ENCODE data around the gene RERE. TPM values are rescaled to one million over a fixed set of nuclear protein-coding genes. Genes with fewer than 3 reads are reported as not detected.

The RERE gene
- total RNA-seq, 1 experiment from 2014 or later: 40.6 TPM

GRCh38 chr1:8625981-8626898 lies 191.2 kb downstream of the RERE start:
- H3K27ac ChIP-seq (ENCODE audit: low read depth, low read length): no peak overlapping the region
- no peaks in the 10 kb centered on the region for H3K9me3 ChIP-seq (ENCODE audit: control insufficient read depth in 1 of 2, insufficient read depth in 1 of 2, low read depth in 1 of 2, low read length in 2 of 2)
- no peaks in the 10 kb centered on the region for H3K9me2 ChIP-seq (ENCODE audit: insufficient read depth)
- no peak overlapping the region for H2AFZ ChIP-seq (ENCODE audit: low read depth, low read length, poor library complexity, severe bottlenecking)
- TF ChIP-seq EZH2phosphoT487 (IDR thresholded peaks at IDR 0.05; ENCODE audit: borderline replicate concordance) (no peak), RAD21 (IDR thresholded peaks at IDR 0.05; ENCODE audit: low read depth) (no peak), SP1 (IDR thresholded peaks at IDR 0.05; ENCODE audit: low read depth) (no peak)
- H3K27me3 ChIP-seq (ENCODE audit: insufficient read depth, low read length): no peaks in the 10 kb centered on the region
- peak overlapping the region; percentile 24; the same call in 1 of the 2 replicates for H3K4me2 ChIP-seq (ENCODE audit: low read length)
- H3K79me2 ChIP-seq (ENCODE audit: insufficient read depth, low read length): peaks cover 7% of the 10 kb centered on the region
- intact Hi-C loops (cut with micrococcal nuclease): no loop called here
- H3K4me1 ChIP-seq (ENCODE audit: control insufficient read depth in 1 of 2, insufficient read depth in 2 of 2, low read length in 2 of 2): peaks cover 11 to 18% of the 10 kb centered on the region in 2 experiments
- BruUV-seq (replicated peaks): no TSS peak
- ATAC-seq (peak; percentile 87), DNase-seq (ENCODE audit: low read depth, low spot score) (peak; percentile 6)
- RAD21 ChIA-PET (ENCODE audit: low non-redundant PET in 1 of 2, low total read pairs in 2 of 2, uncharacterized antibody in 2 of 2, unreplicated experiment in 2 of 2): no interaction called here
- H4K20me1 ChIP-seq (ENCODE audit: insufficient read depth): no peaks in the 10 kb centered on the region; the same call in 1 of the 2 replicates
- CTCF ChIA-PET: no interaction called here
- H3K36me3 ChIP-seq (ENCODE audit: control insufficient read depth in 1 of 2, insufficient read depth in 2 of 2, low read length in 2 of 2): no peaks in the 10 kb centered on the region
- H3K4me3 ChIP-seq (replicated peaks in 1 of 2; ENCODE audit: low read depth in 1 of 2, low read length in 2 of 2): no peak overlapping the region
- POLR2A ChIA-PET: no interaction called here
- no peak overlapping the region for H3K9ac ChIP-seq (ENCODE audit: low read length)

DNA sequence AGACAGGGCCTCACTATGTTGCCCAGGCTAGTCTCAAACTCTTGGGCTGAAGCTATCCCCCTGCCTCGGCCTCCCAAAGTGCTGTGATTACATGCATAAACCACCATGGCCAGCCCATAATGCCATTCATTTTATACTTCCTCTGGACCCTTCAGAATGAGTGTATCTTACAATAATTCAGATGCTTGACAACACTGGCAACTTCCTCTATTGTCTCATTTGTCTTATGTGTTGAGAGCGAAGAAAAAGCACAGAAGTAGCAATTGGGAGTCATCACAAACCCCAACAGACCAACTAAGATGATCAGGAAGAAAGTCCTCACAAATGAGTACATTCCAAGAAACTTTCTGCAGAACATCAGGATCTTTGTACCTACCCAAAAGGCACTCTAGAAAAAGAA lies 191.9 kb downstream of the RERE start:
- CTCF ChIA-PET: no interaction called here
- RAD21 ChIA-PET (ENCODE audit: low non-redundant PET in 1 of 2, low total read pairs in 2 of 2, uncharacterized antibody in 2 of 2, unreplicated experiment in 2 of 2): no interaction called here
- Histone ChIP-seq H3K4me1 (ENCODE audit: control insufficient read depth in 1 of 2, insufficient read depth in 2 of 2, low read length in 2 of 2) (peaks cover 11 to 18% of the 10 kb centered on the region in 2 experiments), H3K4me3 (replicated peaks in 1 of 2; ENCODE audit: low read depth in 1 of 2, low read length in 2 of 2) (no peak overlapping the region), H2AFZ (ENCODE audit: low read depth, low read length, poor library complexity, severe bottlenecking) (no peak overlapping the region), H3K9me2 (ENCODE audit: insufficient read depth) (no peaks in the 10 kb centered on the region), H3K4me2 (ENCODE audit: low read length) (no peak overlapping the region), H3K9me3 (ENCODE audit: control insufficient read depth in 1 of 2, insufficient read depth in 1 of 2, low read depth in 1 of 2, low read length in 2 of 2) (no peaks in the 10 kb centered on the region), H4K20me1 (ENCODE audit: insufficient read depth) (no peaks in the 10 kb centered on the region; the same call in 1 of the 2 replicates), H3K27ac (ENCODE audit: low read depth, low read length) (no peak overlapping the region), H3K27me3 (ENCODE audit: insufficient read depth, low read length) (no peaks in the 10 kb centered on the region), H3K79me2 (ENCODE audit: insufficient read depth, low read length) (peaks cover 7% of the 10 kb centered on the region), H3K9ac (ENCODE audit: low read length) (no peak overlapping the region), H3K36me3 (ENCODE audit: control insufficient read depth in 1 of 2, insufficient read depth in 2 of 2, low read length in 2 of 2) (no peaks in the 10 kb centered on the region)
- POLR2A ChIA-PET: no interaction called here
- BruUV-seq (replicated peaks): no TSS peak
- DNase-seq (ENCODE audit: low read depth, low spot score) (no peak), ATAC-seq (no peak)
- intact Hi-C loops (cut with micrococcal nuclease): no loop called here
- TF ChIP-seq, protein P1, sequence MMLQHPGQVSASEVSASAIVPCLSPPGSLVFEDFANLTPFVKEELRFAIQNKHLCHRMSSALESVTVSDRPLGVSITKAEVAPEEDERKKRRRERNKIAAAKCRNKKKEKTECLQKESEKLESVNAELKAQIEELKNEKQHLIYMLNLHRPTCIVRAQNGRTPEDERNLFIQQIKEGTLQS (IDR thresholded peaks at IDR 0.05): no peak
- no peak for TF ChIP-seq SRF (IDR thresholded peaks at IDR 0.05; ENCODE audit: low read depth)
- TF ChIP-seq YY1 (IDR thresholded peaks at IDR 0.05; ENCODE audit: extremely low read depth, insufficient replicate concordance, low read depth, low read length): no peak
- no peak for TF ChIP-seq ZBTB33 (IDR thresholded peaks at IDR 0.05; ENCODE audit: extremely low read depth, insufficient replicate concordance, low read length)
- TF ChIP-seq EGR1 (IDR thresholded peaks at IDR 0.05; ENCODE audit: low read depth): no peak
- TF ChIP-seq CEBPB (IDR thresholded peaks at IDR 0.05; ENCODE audit: low read depth): no peak
- TF ChIP-seq POLR2A (IDR thresholded peaks at IDR 0.05; ENCODE audit: borderline replicate concordance, extremely low read depth, insufficient read depth, insufficient read length): no peak
- TF ChIP-seq ZNF274 (IDR thresholded peaks at IDR 0.05; ENCODE audit: low read depth, low read length): no peak
- no peak for TF ChIP-seq TCF7L2 (IDR thresholded peaks at IDR 0.05; ENCODE audit: borderline replicate concordance, extremely low read depth, insufficient read depth, insufficient read length)
- no peak for TF ChIP-seq FOSL1 (IDR thresholded peaks at IDR 0.05; ENCODE audit: low read depth)
